MG63 (cell line): ENCODE measurements around the gene SYCE3. TPM values are rescaled to one million over a fixed set of nuclear protein-coding genes. Genes with fewer than 3 reads are reported as not detected.
A peak's percentile ranks its signal among the peaks of the same experiment; 100 is the strongest.

Source experiments
- DNase-seq: peaks from one replicate; pipeline ENCODE4 v3.0.0-alpha.2; 2020
- H3K27me3 ChIP-seq: fragments of 250-450 bp; sonication (Bioruptor Pico); 2 replicates; pipeline ENCODE4 v1.5.1; 2020; ENCODE audit warnings: mild to moderate bottlenecking, moderate library complexity
- H3K36me3 ChIP-seq: fragments of 250-450 bp; sonication (Bioruptor Pico); 2 replicates; pipeline ENCODE4 v1.5.1; 2020; ENCODE audit warnings: mild to moderate bottlenecking, moderate library complexity
- H3K4me3 ChIP-seq: fragments of 250-450 bp; sonication (Bioruptor Pico); 2 replicates; pipeline ENCODE4 v1.5.1; 2020; ENCODE audit warnings: mild to moderate bottlenecking, moderate library complexity
- H3K9me3 ChIP-seq: fragments of 250-450 bp; sonication (Bioruptor Pico); 2 replicates; pipeline ENCODE4 v1.5.1; 2020; ENCODE audit warnings: mild to moderate bottlenecking, moderate library complexity
- total RNA-seq: library from RNA; depleted of rRNA; stranded (reverse); fragments of >200 nt; shearing (Covaris generic); gene quantifications from 2 replicates; pipeline ENCODE4 v1.2.3, GENCODE V29; 2014; ENCODE audit warnings: low replicate concordance

SYCE3 gene
- total RNA-seq, 1 experiment from 2014 or later = not detected

- Histone ChIP-seq H3K9me3 (no peaks in the 10 kb centered on the region), H3K36me3 (no peaks in the 10 kb centered on the region), H3K4me3 (no peak overlapping the region), H3K27me3 (no peaks in the 10 kb centered on the region)
- no peak for DNase-seq
Measured at GRCh38 chr22:50571264-50572175, 8.8 kb upstream of the SYCE3 start.

DNA sequence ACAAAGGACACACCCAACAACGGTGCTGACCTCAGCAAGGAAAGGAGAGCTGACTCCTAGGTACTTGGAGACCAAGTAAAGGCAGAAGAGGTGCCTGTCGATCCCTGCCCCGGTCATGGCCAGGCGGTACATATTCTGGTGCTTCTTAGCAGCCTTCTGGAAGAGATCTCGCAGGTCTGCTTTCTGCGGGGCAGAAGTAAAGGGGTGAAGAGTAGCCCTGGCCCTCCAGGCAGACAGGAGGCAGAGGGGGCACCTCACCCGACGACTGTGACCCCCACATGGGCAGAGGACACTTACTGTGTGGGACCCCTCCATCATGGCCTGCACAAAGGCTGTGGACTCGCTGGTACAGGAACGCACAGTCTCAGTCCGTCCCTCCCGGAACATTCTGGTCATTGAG is 8.1 kb upstream of the SYCE3 start:
- H3K9me3 ChIP-seq = no peaks in the 10 kb centered on the region
- H3K4me3 ChIP-seq = no peak overlapping the region
- H3K36me3 ChIP-seq = no peaks in the 10 kb centered on the region
- H3K27me3 ChIP-seq = no peaks in the 10 kb centered on the region
- no peak for DNase-seq

GRCh38 chr22:50569896-50570535 is 7.3 kb upstream of the SYCE3 start:
- no peaks in the 10 kb centered on the region for H3K27me3 ChIP-seq
- no peaks in the 10 kb centered on the region for H3K36me3 ChIP-seq
- H3K9me3 ChIP-seq = no peaks in the 10 kb centered on the region
- no peak overlapping the region for H3K4me3 ChIP-seq
- DNase-seq = no peak

GRCh38 chr22:50569041-50569459 is 6.3 kb upstream of the SYCE3 start:
- no peaks in the 10 kb centered on the region for H3K36me3 ChIP-seq
- DNase-seq = no peak
- H3K4me3 ChIP-seq = no peak overlapping the region

DNA sequence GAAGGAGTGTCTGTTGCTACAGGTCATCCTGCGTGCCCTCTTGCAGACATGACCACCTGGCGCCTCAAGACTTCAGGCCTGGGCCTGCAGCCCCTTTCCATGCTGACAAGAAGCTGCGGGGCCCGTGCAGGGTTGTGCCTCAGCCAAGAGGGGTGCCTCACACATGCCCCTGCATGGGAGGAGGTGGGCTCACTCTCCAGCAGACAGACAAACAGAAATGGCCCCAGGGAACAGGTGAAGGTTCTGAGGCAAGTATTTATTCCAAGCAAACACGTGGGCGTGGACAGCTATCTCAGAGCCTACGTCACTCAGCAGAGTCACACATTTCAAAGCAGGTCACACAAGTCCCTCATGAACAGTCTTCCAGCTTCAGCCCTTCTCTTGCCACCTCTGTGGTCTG is 5.9 kb upstream of the SYCE3 start:
- DNase-seq = no peak
- no peaks in the 10 kb centered on the region for H3K36me3 ChIP-seq
- H3K4me3 ChIP-seq = no peak overlapping the region
- no peaks in the 10 kb centered on the region for H3K9me3 ChIP-seq
- H3K27me3 ChIP-seq = no peaks in the 10 kb centered on the region

More at GRCh38 chr22:50569041-50569459, 6.3 kb upstream of the SYCE3 start:
- no peaks in the 10 kb centered on the region for H3K27me3 ChIP-seq
- no peaks in the 10 kb centered on the region for H3K9me3 ChIP-seq

DNA sequence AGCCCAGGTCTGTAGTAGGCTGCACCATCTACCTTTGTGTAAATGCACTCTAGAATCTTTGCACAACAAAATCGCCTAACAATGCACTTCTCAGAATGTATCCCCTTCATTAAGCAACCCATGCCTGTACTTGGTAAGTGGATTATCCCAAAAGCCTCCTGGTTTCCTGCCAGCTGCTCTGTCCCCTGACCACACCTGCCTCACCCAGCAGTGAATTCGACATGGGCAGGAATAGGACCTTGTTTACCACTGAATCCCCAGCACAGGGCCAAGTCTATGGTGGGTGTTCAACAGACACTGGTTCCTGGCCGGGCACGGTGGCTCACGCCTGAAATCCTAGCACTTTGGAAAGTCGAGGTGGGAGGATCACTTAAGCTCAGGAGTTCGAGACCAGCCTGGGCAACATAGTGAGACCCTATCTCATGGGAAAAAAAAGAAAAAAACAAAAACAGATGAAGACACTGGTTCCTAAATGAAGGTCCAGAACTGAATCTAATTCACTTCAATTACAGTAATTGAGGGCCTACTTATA is 5.1 kb upstream of the SYCE3 start:
- no peak for DNase-seq
- H3K36me3 ChIP-seq = no peaks in the 10 kb centered on the region
- H3K27me3 ChIP-seq = no peaks in the 10 kb centered on the region
- H3K9me3 ChIP-seq = no peaks in the 10 kb centered on the region
- H3K4me3 ChIP-seq = no peak overlapping the region

DNA sequence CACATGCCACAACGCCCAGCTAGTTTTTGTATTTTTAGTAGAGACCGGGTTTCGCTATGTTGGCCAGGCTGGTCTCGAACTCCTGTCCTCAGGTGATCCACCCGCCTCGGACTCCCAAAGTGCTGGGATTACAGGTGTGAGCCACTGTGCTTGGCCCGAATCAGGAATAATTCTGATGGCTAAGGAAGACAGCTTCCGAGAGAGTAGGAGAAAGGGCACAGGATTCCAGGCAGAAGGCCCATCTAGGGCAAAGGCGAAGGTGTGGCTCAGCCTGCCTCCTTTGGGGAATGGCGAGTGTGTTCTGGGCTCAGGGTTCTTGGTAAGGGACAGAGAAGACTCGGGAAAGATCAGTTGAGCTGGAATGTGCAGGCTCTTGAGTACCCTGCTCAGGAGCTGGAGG is 1.6 kb upstream of the SYCE3 start:
- Histone ChIP-seq H3K4me3 (no peak overlapping the region), H3K9me3 (no peaks in the 10 kb centered on the region), H3K27me3 (no peaks in the 10 kb centered on the region), H3K36me3 (no peaks in the 10 kb centered on the region)
- DNase-seq = no peak

DNA sequence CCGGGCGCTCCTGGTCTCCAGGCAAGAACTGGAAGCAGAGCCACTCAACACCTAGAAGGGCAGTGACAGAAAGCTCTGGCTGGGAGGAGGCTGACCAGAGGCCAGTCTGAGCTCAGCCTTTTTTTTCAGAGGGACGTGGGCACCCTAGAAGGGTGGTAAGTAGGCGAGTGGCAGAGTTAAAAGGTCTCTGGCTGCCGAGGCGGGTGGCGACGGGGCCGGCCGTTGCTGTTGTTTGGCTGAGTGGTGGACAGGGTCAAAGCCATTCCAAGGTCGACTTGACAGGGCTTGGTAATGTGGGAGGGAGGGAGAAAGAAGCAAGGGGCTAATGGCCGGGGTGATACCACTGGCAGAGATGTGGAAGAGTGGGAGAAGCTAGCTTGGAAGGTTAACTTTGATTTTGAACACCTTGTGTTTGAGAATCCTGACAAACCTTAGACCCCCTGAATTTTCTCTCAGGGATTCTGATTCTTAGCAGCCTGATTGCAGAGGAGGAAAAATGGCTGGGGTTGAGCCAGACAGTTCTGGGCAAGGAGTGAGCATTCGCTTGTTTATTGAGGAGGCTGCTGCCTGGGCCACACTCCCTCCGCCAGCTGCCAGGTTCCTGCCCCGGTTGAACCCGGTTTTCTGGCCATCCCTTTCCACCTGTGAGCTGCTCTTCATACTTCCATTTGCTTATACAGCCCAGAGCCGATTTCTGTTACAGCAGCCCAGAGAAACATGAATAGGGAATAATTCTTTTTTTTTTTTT is 868 bp upstream of the SYCE3 start:
- no peaks in the 10 kb centered on the region for H3K36me3 ChIP-seq
- peak overlapping the region; percentile 59 for H3K4me3 ChIP-seq
- H3K27me3 ChIP-seq = no peaks in the 10 kb centered on the region
- H3K9me3 ChIP-seq = no peaks in the 10 kb centered on the region
- DNase-seq = no peak

GRCh38 chr22:50561401-50562358 is 1.0 kb downstream of the SYCE3 start:
- DNase-seq = no peak
- Histone ChIP-seq H3K4me3 (no peak overlapping the region), H3K27me3 (no peaks in the 10 kb centered on the region), H3K36me3 (no peaks in the 10 kb centered on the region), H3K9me3 (no peaks in the 10 kb centered on the region)

- Histone ChIP-seq H3K27me3 (no peaks in the 10 kb centered on the region), H3K9me3 (no peaks in the 10 kb centered on the region), H3K36me3 (no peaks in the 10 kb centered on the region), H3K4me3 (no peak overlapping the region)
- no peak for DNase-seq
Measured at GRCh38 chr22:50560034-50560433, 2.7 kb downstream of the SYCE3 start.

DNA sequence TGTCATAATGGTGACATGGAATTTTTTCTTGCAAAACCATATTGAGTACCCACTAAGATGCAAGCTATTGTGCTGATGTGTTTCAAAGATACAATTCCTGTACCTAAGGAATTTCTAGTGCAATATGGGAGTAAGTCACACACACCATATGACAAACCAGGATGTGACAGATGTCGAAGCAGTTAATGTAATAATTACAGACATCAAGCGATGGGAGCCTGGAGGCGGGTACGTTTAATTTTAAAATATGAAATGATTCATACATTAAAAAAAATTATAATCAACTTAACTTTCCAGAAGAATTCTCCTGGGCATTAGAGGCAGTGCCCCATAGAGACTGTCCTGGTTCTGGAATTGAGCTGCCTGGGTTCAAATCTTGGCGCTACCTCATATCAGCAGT is 6.0 kb downstream of the SYCE3 start:
- H3K9me3 ChIP-seq = no peaks in the 10 kb centered on the region

GRCh38 chr22:50553310-50553709 is 9.4 kb downstream of the SYCE3 start:
- no peak overlapping the region for H3K4me3 ChIP-seq
- H3K36me3 ChIP-seq = no peaks in the 10 kb centered on the region
- no peaks in the 10 kb centered on the region for H3K9me3 ChIP-seq
- no peaks in the 10 kb centered on the region for H3K27me3 ChIP-seq
- no peak for DNase-seq

More for the DNA sequence above, 6.0 kb downstream of the SYCE3 start:
- no peaks in the 10 kb centered on the region for H3K27me3 ChIP-seq
- DNase-seq = no peak
- H3K4me3 ChIP-seq = no peak overlapping the region
- H3K36me3 ChIP-seq = no peaks in the 10 kb centered on the region

GRCh38 chr22:50551160-50551752 is 11.5 kb downstream of the SYCE3 start:
- Histone ChIP-seq H3K4me3 (no peak overlapping the region), H3K27me3 (no peaks in the 10 kb centered on the region), H3K36me3 (no peaks in the 10 kb centered on the region), H3K9me3 (no peaks in the 10 kb centered on the region)
- DNase-seq = no peak

GRCh38 chr22:50550395-50550794 is 12.3 kb downstream of the SYCE3 start:
- no peaks in the 10 kb centered on the region for H3K27me3 ChIP-seq
- DNase-seq = no peak
- no peak overlapping the region for H3K4me3 ChIP-seq
- no peaks in the 10 kb centered on the region for H3K9me3 ChIP-seq
- H3K36me3 ChIP-seq = no peaks in the 10 kb centered on the region

DNA sequence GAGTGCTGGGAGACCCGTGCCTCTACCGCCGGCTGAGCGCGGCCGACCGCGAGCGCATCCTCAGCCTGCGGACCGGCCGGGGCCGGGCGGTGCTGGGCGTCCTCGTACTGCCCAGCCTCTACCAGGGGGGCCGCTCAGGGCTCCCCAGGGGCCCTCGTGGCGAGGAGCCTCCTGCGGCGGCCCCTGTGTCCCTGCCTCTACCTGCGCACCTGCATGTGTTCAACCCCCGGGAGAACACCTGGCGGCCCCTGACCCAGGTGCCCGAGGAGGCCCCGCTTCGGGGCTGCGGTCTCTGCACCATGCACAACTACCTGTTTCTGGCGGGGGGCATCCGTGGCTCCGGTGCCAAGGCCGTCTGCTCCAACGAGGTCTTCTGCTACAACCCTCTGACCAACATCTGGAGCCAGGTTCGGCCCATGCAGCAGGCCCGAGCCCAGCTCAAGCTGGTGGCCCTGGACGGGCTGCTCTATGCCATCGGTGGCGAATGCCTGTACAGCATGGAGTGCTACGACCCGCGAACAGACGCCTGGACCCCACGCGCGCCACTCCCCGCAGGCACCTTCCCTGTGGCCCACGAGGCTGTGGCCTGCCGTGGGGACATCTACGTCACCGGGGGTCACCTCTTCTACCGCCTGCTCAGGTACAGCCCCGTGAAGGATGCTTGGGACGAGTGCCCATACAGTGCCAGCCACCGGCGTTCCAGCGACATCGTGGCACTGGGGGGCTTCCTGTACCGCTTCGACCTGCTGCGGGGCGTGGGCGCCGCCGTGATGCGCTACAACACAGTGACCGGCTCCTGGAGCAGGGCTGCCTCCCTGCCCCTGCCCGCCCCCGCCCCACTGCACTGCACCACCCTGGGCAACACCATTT is 13.6 kb downstream of the SYCE3 start:
- Histone ChIP-seq H3K9me3 (no peaks in the 10 kb centered on the region), H3K27me3 (no peaks in the 10 kb centered on the region), H3K36me3 (no peaks in the 10 kb centered on the region), H3K4me3 (no peak overlapping the region)
- no peak for DNase-seq
